Measurements from ENCODE around the gene EYA2. TPM values are rescaled to one million over a fixed set of nuclear protein-coding genes. Genes with fewer than 3 reads are reported as not detected.

The EYA2 gene
- polyA plus RNA-seq, 3 donors = 0.49 to 0.83 (median 0.75) TPM

GRCh38 chr20:47126709-47127108 lies 232.1 kb downstream of the EYA2 start:
- no peak for DNase-seq (ENCODE audit: low read depth in 3 of 3, low spot score in 2 of 3)

GRCh38 chr20:47127546-47127945 lies 232.9 kb downstream of the EYA2 start:
- no peak for DNase-seq (ENCODE audit: low read depth in 3 of 3, low spot score in 2 of 3)

- no peak for DNase-seq (ENCODE audit: low read depth in 3 of 3, low spot score in 2 of 3)
Observed at GRCh38 chr20:47127999-47128398, 233.4 kb downstream of the EYA2 start.

- DNase-seq (ENCODE audit: low read depth in 3 of 3, low spot score in 2 of 3) = no peak
Observed at GRCh38 chr20:47129306-47129705, 234.7 kb downstream of the EYA2 start.

- no peak for DNase-seq (ENCODE audit: low read depth in 3 of 3, low spot score in 2 of 3)
Observed at GRCh38 chr20:47133809-47134456, 239.3 kb downstream of the EYA2 start.

- DNase-seq (ENCODE audit: low read depth in 3 of 3, low spot score in 2 of 3) = no peak
Observed at GRCh38 chr20:47136782-47137181, 242.1 kb downstream of the EYA2 start.

GRCh38 chr20:47137231-47137870 lies 242.7 kb downstream of the EYA2 start:
- no peak for DNase-seq (ENCODE audit: low read depth in 3 of 3, low spot score in 2 of 3)

GRCh38 chr20:47139934-47140535 lies 245.4 kb downstream of the EYA2 start:
- no peak for DNase-seq (ENCODE audit: low read depth in 3 of 3, low spot score in 2 of 3)

GRCh38 chr20:47141350-47141921 lies 246.8 kb downstream of the EYA2 start:
- no peak for DNase-seq (ENCODE audit: low read depth in 3 of 3, low spot score in 2 of 3)

- DNase-seq (ENCODE audit: low read depth in 3 of 3, low spot score in 2 of 3) = no peak
Observed at GRCh38 chr20:47141941-47142773, 247.5 kb downstream of the EYA2 start.

- DNase-seq (ENCODE audit: low read depth in 3 of 3, low spot score in 2 of 3) = no peak
Observed at GRCh38 chr20:47142774-47143170, 248.1 kb downstream of the EYA2 start.

GRCh38 chr20:47143657-47144056 lies 249.0 kb downstream of the EYA2 start:
- DNase-seq (ENCODE audit: low read depth in 3 of 3, low spot score in 2 of 3) = no peak

- no peak for DNase-seq (ENCODE audit: low read depth in 3 of 3, low spot score in 2 of 3)
Observed at GRCh38 chr20:47144463-47144862, 249.8 kb downstream of the EYA2 start.

- no peak for DNase-seq (ENCODE audit: low read depth in 3 of 3, low spot score in 2 of 3)
Observed at GRCh38 chr20:47146686-47147085, 252.0 kb downstream of the EYA2 start.

- no peak for DNase-seq (ENCODE audit: low read depth in 3 of 3, low spot score in 2 of 3)
Observed at GRCh38 chr20:47148059-47148458, 253.4 kb downstream of the EYA2 start.

GRCh38 chr20:47149939-47150338 lies 255.3 kb downstream of the EYA2 start:
- no peak for DNase-seq (ENCODE audit: low read depth in 3 of 3, low spot score in 2 of 3)

- DNase-seq (ENCODE audit: low read depth in 3 of 3, low spot score in 2 of 3) = peak in 2 of 3 donors; percentile 55 to 62
Observed at GRCh38 chr20:47150403-47151152, 255.9 kb downstream of the EYA2 start.

- no peak for DNase-seq (ENCODE audit: low read depth in 3 of 3, low spot score in 2 of 3)
Observed at GRCh38 chr20:47152068-47152467, 257.4 kb downstream of the EYA2 start.

GRCh38 chr20:47154089-47154488 lies 259.4 kb downstream of the EYA2 start:
- DNase-seq (ENCODE audit: low read depth in 3 of 3, low spot score in 2 of 3) = no peak
